ENCODE data around the gene APBB2. TPM values are rescaled to one million over a fixed set of nuclear protein-coding genes. Genes with fewer than 3 reads are reported as not detected.

Gene APBB2
- total and polyA plus RNA-seq, 2 of the 8 experiments (the other 6 are each of a cell fraction or from before 2014, with no cell fraction given), result 58.7 to 59.4 TPM

- peak; percentile 87 to 90 for TF ChIP-seq RAD21 (IDR thresholded peaks at IDR 0.05 in 1 of 2, conservative IDR thresholded peaks at IDR 0.05 in 1 of 2; ENCODE audit: low read depth in 2 of 2, low read length in 2 of 2)
Measured at GRCh38 chr4:40908702-40909362, 305.5 kb downstream of the APBB2 start (continued).

Measured in H1 (cell line).